ENCODE results near the gene PPP4R3B.

DNA sequence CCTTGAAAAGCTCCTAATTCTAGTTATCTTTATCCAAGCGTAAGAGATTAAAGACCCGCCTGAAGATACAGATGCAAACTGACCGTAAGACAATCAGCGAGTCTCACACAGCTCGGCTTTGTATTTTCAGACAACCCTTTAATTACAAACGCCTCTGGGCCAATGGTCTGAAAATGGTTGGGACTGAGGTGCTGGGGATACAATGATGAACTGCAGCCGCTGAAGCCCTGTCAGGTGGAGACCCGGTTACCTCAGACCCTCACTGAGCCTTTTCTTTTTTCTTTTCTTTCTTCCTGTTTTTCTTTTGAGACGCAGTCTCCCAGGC is 98.6 kb downstream of the PPP4R3B start:
- TF ChIP-seq, protein P1, sequence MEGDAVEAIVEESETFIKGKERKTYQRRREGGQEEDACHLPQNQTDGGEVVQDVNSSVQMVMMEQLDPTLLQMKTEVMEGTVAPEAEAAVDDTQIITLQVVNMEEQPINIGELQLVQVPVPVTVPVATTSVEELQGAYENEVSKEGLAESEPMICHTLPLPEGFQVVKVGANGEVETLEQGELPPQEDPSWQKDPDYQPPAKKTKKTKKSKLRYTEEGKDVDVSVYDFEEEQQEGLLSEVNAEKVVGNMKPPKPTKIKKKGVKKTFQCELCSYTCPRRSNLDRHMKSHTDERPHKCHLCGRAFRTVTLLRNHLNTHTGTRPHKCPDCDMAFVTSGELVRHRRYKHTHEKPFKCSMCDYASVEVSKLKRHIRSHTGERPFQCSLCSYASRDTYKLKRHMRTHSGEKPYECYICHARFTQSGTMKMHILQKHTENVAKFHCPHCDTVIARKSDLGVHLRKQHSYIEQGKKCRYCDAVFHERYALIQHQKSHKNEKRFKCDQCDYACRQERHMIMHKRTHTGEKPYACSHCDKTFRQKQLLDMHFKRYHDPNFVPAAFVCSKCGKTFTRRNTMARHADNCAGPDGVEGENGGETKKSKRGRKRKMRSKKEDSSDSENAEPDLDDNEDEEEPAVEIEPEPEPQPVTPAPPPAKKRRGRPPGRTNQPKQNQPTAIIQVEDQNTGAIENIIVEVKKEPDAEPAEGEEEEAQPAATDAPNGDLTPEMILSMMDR (IDR thresholded peaks at IDR 0.05), result no peak
- TF ChIP-seq POLR2A (IDR thresholded peaks at IDR 0.05), result no peak
